GM21381 (cell line): ENCODE data around the gene RIMBP2.

ENCODE experiments used
- ATAC-seq: cut with Tn5 transposase; IDR thresholded peaks from one replicate; pipeline ENCODE4 v1.9.1; 2021; ENCODE audit warnings: mild to moderate bottlenecking, moderate library complexity; ENCODE audit not compliant: unreplicated experiment

The RIMBP2 gene

GRCh38 chr12:130474599-130475269 lies 241.4 kb downstream of the RIMBP2 start:
- ATAC-seq = no peak

- ATAC-seq = no peak
These were observed 242.8 kb downstream of the RIMBP2 start for GRCh38 chr12:130473266-130473665.

GRCh38 chr12:130470969-130471368 lies 245.1 kb downstream of the RIMBP2 start:
- no peak for ATAC-seq

- no peak for ATAC-seq
These were observed 246.5 kb downstream of the RIMBP2 start for GRCh38 chr12:130469552-130469951.

- ATAC-seq = no peak
These were observed 247.3 kb downstream of the RIMBP2 start for GRCh38 chr12:130468700-130469245.

- no peak for ATAC-seq
These were observed 247.9 kb downstream of the RIMBP2 start for GRCh38 chr12:130468186-130468585.

GRCh38 chr12:130465626-130466025 lies 250.5 kb downstream of the RIMBP2 start:
- no peak for ATAC-seq

- ATAC-seq = no peak
These were observed 251.1 kb downstream of the RIMBP2 start for GRCh38 chr12:130465046-130465445.

- ATAC-seq = no peak
These were observed 252.1 kb downstream of the RIMBP2 start for GRCh38 chr12:130463818-130464670.

GRCh38 chr12:130463275-130463658 lies 252.8 kb downstream of the RIMBP2 start:
- ATAC-seq = no peak

- no peak for ATAC-seq
These were observed 253.4 kb downstream of the RIMBP2 start for GRCh38 chr12:130462558-130463274.

- ATAC-seq = no peak
These were observed 254.1 kb downstream of the RIMBP2 start for GRCh38 chr12:130461839-130462557.

GRCh38 chr12:130461447-130461815 lies 254.7 kb downstream of the RIMBP2 start:
- ATAC-seq = no peak

GRCh38 chr12:130460611-130461446 lies 255.3 kb downstream of the RIMBP2 start:
- no peak for ATAC-seq

- no peak for ATAC-seq
These were observed 256.2 kb downstream of the RIMBP2 start for GRCh38 chr12:130459916-130460315.

- no peak for ATAC-seq
These were observed 257.8 kb downstream of the RIMBP2 start for GRCh38 chr12:130458341-130458740.

- ATAC-seq = no peak
These were observed 258.9 kb downstream of the RIMBP2 start for GRCh38 chr12:130457215-130457614.

- ATAC-seq = no peak
These were observed 259.5 kb downstream of the RIMBP2 start for GRCh38 chr12:130456375-130457199.

GRCh38 chr12:130455161-130455560 lies 260.9 kb downstream of the RIMBP2 start:
- ATAC-seq = no peak
